Activated CD8-positive, alpha-beta T cell treated with anti-CD3 and anti-CD28 coated beads for 36 hours (primary cell): ENCODE measurements around the gene MAPKAPK2. TPM values are rescaled to one million over a fixed set of nuclear protein-coding genes. Genes with fewer than 3 reads are reported as not detected.

Source experiments
- ATAC-seq: fragments of 200-7000 bp; cut with Tn5 transposase; one replicate; pipeline ENCODE4 v1.10.0; 2021; ENCODE audit warnings: mild to moderate bottlenecking, moderate library complexity
- CTCF ChIA-PET: fragments of 350-600 bp; sonication (Branson Sonifier 250); formaldehyde crosslinking; loops from one replicate; lab custom pipeline; 2021; ENCODE audit warnings: antibody characterized with exemption; lab: Charles Lee
- POLR2A ChIA-PET: fragments of 350-600 bp; sonication (Branson Sonifier 250); formaldehyde crosslinking; loops from one replicate; lab custom pipeline; 2021; ENCODE audit warnings: antibody characterized with exemption; lab: Charles Lee
- DNase-seq: peaks from one replicate; pipeline ENCODE4 v3.0.0-alpha.2; 2020
- H3K27ac Mint-ChIP-seq: one replicate; pipeline ENCODE4 v1.8.0; 2021; ENCODE audit warnings: mild to moderate bottlenecking, mixed read lengths
- H3K27me3 Mint-ChIP-seq: one replicate; pipeline ENCODE4 v1.8.0; 2021; ENCODE audit warnings: mixed read lengths
- H3K36me3 Mint-ChIP-seq: one replicate; pipeline ENCODE4 v1.8.0; 2021; ENCODE audit warnings: low read depth, mixed read lengths
- H3K4me1 Mint-ChIP-seq: one replicate; pipeline ENCODE4 v1.8.0; 2021; ENCODE audit warnings: low read depth, mixed read lengths
- H3K4me3 Mint-ChIP-seq: one replicate; pipeline ENCODE4 v1.8.0; 2021; ENCODE audit warnings: mild to moderate bottlenecking, moderate library complexity, mixed read lengths
- H3K9me3 Mint-ChIP-seq: one replicate; pipeline ENCODE4 v1.8.0; 2021; ENCODE audit warnings: mixed read lengths
- CTCF ChIP-seq: fragments of 200-600 bp; IDR thresholded peaks from one replicate; pipeline ENCODE4 v1.8.0; 2022; ENCODE audit warnings: antibody characterized with exemption, mild to moderate bottlenecking
- intact Hi-C: fragments of 100-400 bp; cut with micrococcal nuclease; formaldehyde crosslinking; loops from one replicate; pipeline ENCODE4 v1.10.0; 2022
- total RNA-seq, 2 experiments: library from RNA; stranded (reverse); gene quantifications; one replicate each; pipeline ENCODE4 v1.2.3, GENCODE V29; 2021

The MAPKAPK2 gene
- total RNA-seq, 2 experiments from 2014 or later: 50.4 to 51.4 TPM

- ATAC-seq (peak; percentile 84), DNase-seq (peak; percentile 67)
- Mint-ChIP-seq H3K4me1 (peaks cover 29% of the 10 kb centered on the region), H3K27me3 (peaks cover 31% of the 10 kb centered on the region), H3K4me3 (no peak overlapping the region), H3K9me3 (no peaks in the 10 kb centered on the region), H3K27ac (peak overlapping the region; percentile 42), H3K36me3 (no peaks in the 10 kb centered on the region)
- CTCF ChIA-PET: interaction anchor here (0.6 to 14.1 kb wide), 56 partner anchors 8 to 360 kb away, joined by 3 to 340 read pairs (median 4); partner anchors contain the start of genes DYRK3, EIF2D and RASSF5
- POLR2A ChIA-PET: interaction anchor here (0.8 to 1.3 kb wide), 4 partner anchors 10 to 165 kb away, joined by 3 to 4 read pairs (median 4); no protein-coding TSS in a partner anchor
- peak; percentile 99 for TF ChIP-seq CTCF
- intact Hi-C loops: no loop called here
These were observed 26.3 kb upstream of the MAPKAPK2 start for GRCh38 chr1:206658264-206658980.

- Mint-ChIP-seq H3K9me3 (no peaks in the 10 kb centered on the region), H3K36me3 (no peaks in the 10 kb centered on the region), H3K27ac (no peak overlapping the region), H3K27me3 (peaks cover 34% of the 10 kb centered on the region), H3K4me3 (no peak overlapping the region), H3K4me1 (peaks cover 32% of the 10 kb centered on the region)
- ATAC-seq (no peak), DNase-seq (no peak)
- ChIA-PET CTCF (interaction anchor here (0.6 to 14.1 kb wide), 34 partner anchors 8 to 360 kb away, joined by 3 to 340 read pairs (median 4); partner anchors contain the start of genes DYRK3, EIF2D and RASSF5), POLR2A (interaction anchor here (0.8 to 1.3 kb wide), 3 partner anchors 9 to 165 kb away, joined by 3 to 4 read pairs (median 4); no protein-coding TSS in a partner anchor)
- intact Hi-C loops: no loop called here
- TF ChIP-seq CTCF: no peak
These were observed 25.8 kb upstream of the MAPKAPK2 start for GRCh38 chr1:206658981-206659273.

- Mint-ChIP-seq H3K27ac (no peak overlapping the region), H3K9me3 (no peaks in the 10 kb centered on the region), H3K27me3 (peaks cover 37% of the 10 kb centered on the region), H3K36me3 (no peaks in the 10 kb centered on the region), H3K4me1 (peaks cover 37% of the 10 kb centered on the region), H3K4me3 (no peak overlapping the region)
- POLR2A ChIA-PET: interaction anchor here (1.2 kb wide), 1 partner anchor 24 kb away, joined by 4 read pairs; no protein-coding TSS in a partner anchor
- CTCF ChIA-PET: interaction anchor here (1.1 to 14.1 kb wide), 13 partner anchors 9 to 322 kb away, joined by 3 to 340 read pairs (median 11); partner anchors contain the start of genes DYRK3 and EIF2D
- no peak for TF ChIP-seq CTCF
- no peak for ATAC-seq
- intact Hi-C loops: loop anchor here (5.0 to 10.0 kb wide), 2 partner anchors 55 to 168 kb away; no protein-coding TSS in a partner anchor
- no peak for DNase-seq
These were observed 24.6 kb upstream of the MAPKAPK2 start for GRCh38 chr1:206660136-206660535.

GRCh38 chr1:206661161-206661820, 23.4 kb upstream of the MAPKAPK2 start:
- no peak for TF ChIP-seq CTCF
- H3K36me3 Mint-ChIP-seq: no peaks in the 10 kb centered on the region
- ATAC-seq (no peak), DNase-seq (no peak)
- CTCF ChIA-PET: interaction anchor here (2.7 to 14.1 kb wide), 9 partner anchors 8 to 251 kb away, joined by 11 to 340 read pairs (median 46); partner anchors contain the start of gene DYRK3
- POLR2A ChIA-PET: no interaction called here
- peaks cover 40% of the 10 kb centered on the region for H3K27me3 Mint-ChIP-seq
- no peak overlapping the region for H3K4me3 Mint-ChIP-seq
- H3K4me1 Mint-ChIP-seq: peaks cover 37% of the 10 kb centered on the region
- intact Hi-C loops: loop anchor here (5.0 to 10.0 kb wide), 2 partner anchors 56 to 169 kb away; no protein-coding TSS in a partner anchor
- no peaks in the 10 kb centered on the region for H3K9me3 Mint-ChIP-seq
- no peak overlapping the region for H3K27ac Mint-ChIP-seq
